Stimulated activated memory B cell treated with anti-CD40 and anti-IgM and Interleukin-4, amounts not matched to agents 10 μg/mL and 1 μg/mL and 100 μg/mL, for 72 hours (primary cell): ENCODE measurements around the gene ING3.

ENCODE experiments used
- ATAC-seq: fragments of 150-1000 bp; cut with Tn5 transposase; 2 replicates; pipeline ENCODE4 v1.10.0; 2021
- H3K27ac Mint-ChIP-seq: one replicate; pipeline ENCODE4 v1.8.0; 2022; ENCODE audit warnings: mild to moderate bottlenecking, mixed read lengths
- H3K27me3 Mint-ChIP-seq: one replicate; pipeline ENCODE4 v1.8.0; 2022; ENCODE audit warnings: mixed read lengths
- H3K36me3 Mint-ChIP-seq: one replicate; pipeline ENCODE4 v1.8.0; 2022; ENCODE audit warnings: mixed read lengths
- H3K4me1 Mint-ChIP-seq: one replicate; pipeline ENCODE4 v1.8.0; 2022; ENCODE audit warnings: mixed read lengths
- H3K4me3 Mint-ChIP-seq: one replicate; pipeline ENCODE4 v1.8.0; 2022; ENCODE audit warnings: mild to moderate bottlenecking, moderate library complexity, mixed read lengths
- H3K9me3 Mint-ChIP-seq: one replicate; pipeline ENCODE4 v1.8.0; 2022; ENCODE audit warnings: mixed read lengths

Gene ING3, protein sequence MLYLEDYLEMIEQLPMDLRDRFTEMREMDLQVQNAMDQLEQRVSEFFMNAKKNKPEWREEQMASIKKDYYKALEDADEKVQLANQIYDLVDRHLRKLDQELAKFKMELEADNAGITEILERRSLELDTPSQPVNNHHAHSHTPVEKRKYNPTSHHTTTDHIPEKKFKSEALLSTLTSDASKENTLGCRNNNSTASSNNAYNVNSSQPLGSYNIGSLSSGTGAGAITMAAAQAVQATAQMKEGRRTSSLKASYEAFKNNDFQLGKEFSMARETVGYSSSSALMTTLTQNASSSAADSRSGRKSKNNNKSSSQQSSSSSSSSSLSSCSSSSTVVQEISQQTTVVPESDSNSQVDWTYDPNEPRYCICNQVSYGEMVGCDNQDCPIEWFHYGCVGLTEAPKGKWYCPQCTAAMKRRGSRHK

DNA sequence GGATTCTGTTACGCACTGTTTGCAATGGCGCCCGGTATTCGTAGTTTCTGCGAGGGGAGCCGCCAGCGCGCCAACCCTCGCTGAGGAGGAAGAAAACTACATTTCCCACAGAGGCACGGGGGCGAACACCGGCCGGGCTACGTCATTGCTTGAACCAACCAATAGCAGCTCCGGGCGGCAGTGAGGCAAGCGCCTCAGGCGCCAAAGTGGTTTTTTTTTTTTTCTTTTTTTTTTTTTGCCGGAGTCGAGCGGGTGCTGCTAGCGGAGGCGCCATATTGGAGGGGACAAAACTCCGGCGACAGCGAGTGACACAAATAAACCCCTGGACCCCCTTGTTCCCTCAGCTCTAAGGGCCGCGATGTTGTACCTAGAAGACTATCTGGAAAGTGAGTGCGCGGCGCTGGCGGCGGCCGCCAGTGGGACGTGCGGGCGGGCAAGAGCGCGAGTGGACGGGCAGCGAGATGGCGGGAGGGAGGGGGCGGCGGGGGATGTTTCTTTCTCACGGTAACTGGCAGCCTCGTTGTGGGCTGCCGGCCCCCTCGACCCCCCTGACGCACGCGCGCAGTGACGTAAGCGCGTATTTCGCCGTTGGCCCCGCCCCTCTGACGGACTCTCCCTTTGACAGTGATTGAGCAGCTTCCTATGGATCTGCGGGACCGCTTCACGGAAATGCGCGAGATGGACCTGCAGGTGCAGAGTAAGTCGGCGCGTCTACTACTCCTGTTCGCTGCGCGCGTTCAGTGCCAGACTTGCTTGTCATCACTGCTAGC, at the start of gene ING3:
Gene ING3, plus strand, starts transcription at position 239 of the 770 bp plus-strand sequence. Its CDS starts 120 bp downstream, at position 359.
- Mint-ChIP-seq H3K36me3 (peaks cover 5% of the 10 kb centered on the region), H3K4me3 (peak within 1 kb of the TSS; percentile 88), H3K27me3 (no peaks in the 10 kb centered on the region), H3K4me1 (peaks cover 25% of the 10 kb centered on the region), H3K27ac (peak within 1 kb of the TSS; percentile 98), H3K9me3 (no peaks in the 10 kb centered on the region)
- ATAC-seq: peak; percentile 99

DNA sequence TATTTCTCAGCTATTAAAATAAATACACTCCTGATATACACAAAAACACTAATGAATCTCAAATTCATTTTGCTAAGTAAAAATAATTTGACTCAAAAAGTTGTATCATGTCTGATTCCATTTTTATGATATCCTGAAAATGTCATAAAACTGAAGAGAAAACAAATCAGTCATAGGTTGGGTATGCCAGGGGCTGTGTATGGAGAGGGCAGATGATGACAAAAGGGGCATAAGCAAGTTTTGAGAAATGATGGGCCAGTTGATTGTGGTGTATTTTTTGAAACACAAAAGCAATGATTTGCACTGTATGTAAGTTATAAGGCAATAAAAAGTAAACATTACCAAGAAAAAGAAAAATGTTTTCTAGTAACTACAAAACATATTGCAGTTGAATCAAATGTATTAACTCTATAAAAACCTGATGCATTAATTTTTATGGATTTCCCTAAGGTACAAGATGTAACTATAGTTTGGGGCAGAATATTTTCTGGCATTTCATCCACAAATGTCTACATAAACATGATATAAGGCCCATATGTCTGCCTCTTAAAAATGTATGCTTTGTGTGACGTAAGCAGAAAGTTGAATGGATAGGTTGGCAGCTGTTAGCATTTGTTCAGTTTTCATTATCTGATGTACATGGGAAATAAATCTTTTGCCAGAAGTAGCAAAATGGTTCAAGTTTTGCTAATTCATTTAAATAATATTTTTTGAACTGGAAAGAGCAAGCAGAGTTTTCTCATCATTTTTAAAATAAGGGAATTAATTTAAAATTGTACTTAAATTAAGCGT, 35.1 kb upstream of the ING3 start:
- no peaks in the 10 kb centered on the region for H3K36me3 Mint-ChIP-seq
- no peak for ATAC-seq
- H3K4me3 Mint-ChIP-seq: no peak overlapping the region
- H3K9me3 Mint-ChIP-seq: no peaks in the 10 kb centered on the region
- peaks cover 12% of the 10 kb centered on the region for H3K27me3 Mint-ChIP-seq
- H3K27ac Mint-ChIP-seq: no peak overlapping the region
- no peaks in the 10 kb centered on the region for H3K4me1 Mint-ChIP-seq

DNA sequence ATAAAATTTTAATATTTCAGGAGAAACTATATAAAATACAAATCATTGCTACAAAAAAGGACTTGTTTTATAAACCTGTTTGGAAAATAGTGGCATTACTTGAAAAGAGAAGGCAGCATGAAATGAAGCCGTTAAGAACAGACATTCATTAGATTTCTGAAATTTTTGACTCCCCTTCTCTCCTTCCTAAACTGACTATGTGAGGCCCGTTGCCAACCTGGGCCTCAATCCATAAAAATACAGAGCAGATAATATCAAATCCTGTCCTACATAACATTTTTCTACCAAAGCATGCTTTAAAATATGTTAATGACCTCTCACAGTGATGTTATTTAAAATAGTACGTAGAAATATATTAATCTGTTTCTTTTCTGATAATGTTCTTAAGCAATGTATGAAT, 34.5 kb upstream of the ING3 start:
- H3K4me1 Mint-ChIP-seq: no peaks in the 10 kb centered on the region
- no peak overlapping the region for H3K27ac Mint-ChIP-seq

DNA sequence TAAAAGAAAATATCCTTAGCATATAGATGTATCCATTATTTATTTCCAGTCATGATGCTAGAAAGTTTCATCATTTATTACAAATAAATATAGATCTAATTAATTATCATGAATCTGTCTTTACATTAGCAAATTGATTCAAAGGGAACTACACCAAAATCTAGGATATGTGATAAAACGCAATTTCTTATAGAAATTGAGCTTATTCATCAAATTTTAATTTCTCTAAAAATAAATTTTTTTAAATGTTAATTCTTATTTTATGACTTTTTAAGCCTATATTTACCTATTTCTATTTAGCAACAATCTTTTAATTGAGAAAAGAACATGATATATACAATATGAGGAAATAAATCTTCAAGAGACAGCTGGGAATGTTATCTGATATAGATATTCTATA, 34.0 kb upstream of the ING3 start:
- Mint-ChIP-seq H3K4me3 (no peak overlapping the region), H3K9me3 (no peaks in the 10 kb centered on the region), H3K27ac (no peak overlapping the region), H3K4me1 (no peaks in the 10 kb centered on the region), H3K36me3 (no peaks in the 10 kb centered on the region), H3K27me3 (peaks cover 12% of the 10 kb centered on the region)
- no peak for ATAC-seq

More for the DNA sequence above, 34.5 kb upstream of the ING3 start:
- Mint-ChIP-seq H3K4me3 (no peak overlapping the region), H3K9me3 (no peaks in the 10 kb centered on the region), H3K36me3 (no peaks in the 10 kb centered on the region), H3K27me3 (peaks cover 12% of the 10 kb centered on the region)
- no peak for ATAC-seq

DNA sequence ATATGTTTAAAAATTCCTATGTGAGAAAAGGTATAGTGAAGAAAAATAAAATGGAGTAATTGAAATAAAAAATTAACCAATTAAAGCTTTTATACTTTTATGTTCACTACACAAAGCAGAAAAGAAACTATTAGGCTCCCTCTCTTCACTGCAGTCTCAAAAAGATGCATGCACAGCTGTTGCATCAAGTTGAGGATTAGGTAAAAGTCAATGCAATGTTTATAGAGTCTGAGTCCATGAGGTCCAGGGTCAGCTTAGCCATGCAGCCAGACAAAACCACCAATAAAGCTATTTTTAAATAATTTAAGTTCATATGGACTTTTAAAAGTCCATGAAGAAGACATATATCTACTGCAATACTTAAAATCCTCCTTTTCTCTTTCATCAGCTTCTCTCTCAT, 31.1 kb upstream of the ING3 start:
- Mint-ChIP-seq H3K9me3 (no peaks in the 10 kb centered on the region), H3K27ac (no peak overlapping the region), H3K4me3 (no peak overlapping the region), H3K27me3 (peaks cover 9% of the 10 kb centered on the region), H3K36me3 (no peaks in the 10 kb centered on the region), H3K4me1 (no peaks in the 10 kb centered on the region)
- ATAC-seq: no peak

DNA sequence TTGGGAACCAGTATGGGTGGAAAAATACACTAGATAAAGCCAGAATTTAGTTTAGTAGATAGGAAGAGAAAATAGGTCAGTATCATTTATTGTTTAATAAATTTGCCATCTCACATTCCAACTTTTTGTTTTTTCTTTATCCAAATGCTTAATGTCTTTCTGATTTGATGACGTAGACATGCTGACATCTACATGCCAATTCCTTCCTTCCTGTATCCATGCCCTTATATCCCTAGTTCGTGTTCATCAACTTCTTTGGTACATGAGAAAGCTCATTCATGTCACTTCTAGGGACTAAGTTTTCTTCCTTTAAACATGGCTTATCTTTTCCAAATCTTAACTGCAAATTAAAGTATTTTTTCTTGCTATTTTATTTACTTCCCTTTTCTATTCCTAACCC, 30.5 kb upstream of the ING3 start:
- H3K4me1 Mint-ChIP-seq: no peaks in the 10 kb centered on the region
- H3K27ac Mint-ChIP-seq: no peak overlapping the region

DNA sequence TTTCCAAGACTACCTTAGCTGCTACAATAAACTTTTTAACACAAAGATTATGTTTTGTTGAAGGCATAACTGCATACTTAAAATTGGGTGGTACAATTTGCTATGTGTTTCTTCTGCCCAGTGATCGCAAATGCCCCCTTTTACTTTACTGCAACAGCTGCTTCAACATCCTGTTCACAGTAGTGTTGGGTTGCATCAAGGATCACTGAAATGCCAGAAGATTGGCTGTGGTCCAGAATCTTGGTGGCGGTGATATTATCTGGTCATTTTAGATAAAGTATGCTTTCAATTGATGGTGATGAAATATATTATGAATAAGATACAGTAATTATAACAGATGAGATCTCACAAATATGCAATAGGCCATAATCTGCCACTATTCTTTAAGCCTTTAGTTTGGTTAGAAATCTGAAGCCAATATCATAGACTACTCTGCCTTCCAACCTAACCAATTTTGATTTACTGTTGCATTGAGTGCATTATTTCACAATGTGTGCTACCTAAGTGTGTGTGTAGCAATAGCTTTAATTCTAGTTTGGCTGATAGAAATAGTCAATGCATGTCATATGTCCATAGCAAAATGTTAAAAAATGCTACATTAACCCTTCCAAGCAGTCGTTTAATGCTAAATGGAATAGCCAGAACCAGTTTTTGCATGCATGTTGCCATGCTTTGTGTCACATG, 29.8 kb upstream of the ING3 start:
- H3K27ac Mint-ChIP-seq: no peak overlapping the region
- no peaks in the 10 kb centered on the region for H3K4me1 Mint-ChIP-seq
- ATAC-seq: no peak
- no peak overlapping the region for H3K4me3 Mint-ChIP-seq
- peaks cover 19% of the 10 kb centered on the region for H3K27me3 Mint-ChIP-seq
- no peaks in the 10 kb centered on the region for H3K9me3 Mint-ChIP-seq
- no peaks in the 10 kb centered on the region for H3K36me3 Mint-ChIP-seq

More for the DNA sequence above, 30.5 kb upstream of the ING3 start:
- no peaks in the 10 kb centered on the region for H3K36me3 Mint-ChIP-seq
- peaks cover 15% of the 10 kb centered on the region for H3K27me3 Mint-ChIP-seq
- no peak overlapping the region for H3K4me3 Mint-ChIP-seq
- ATAC-seq: no peak
- H3K9me3 Mint-ChIP-seq: no peaks in the 10 kb centered on the region

DNA sequence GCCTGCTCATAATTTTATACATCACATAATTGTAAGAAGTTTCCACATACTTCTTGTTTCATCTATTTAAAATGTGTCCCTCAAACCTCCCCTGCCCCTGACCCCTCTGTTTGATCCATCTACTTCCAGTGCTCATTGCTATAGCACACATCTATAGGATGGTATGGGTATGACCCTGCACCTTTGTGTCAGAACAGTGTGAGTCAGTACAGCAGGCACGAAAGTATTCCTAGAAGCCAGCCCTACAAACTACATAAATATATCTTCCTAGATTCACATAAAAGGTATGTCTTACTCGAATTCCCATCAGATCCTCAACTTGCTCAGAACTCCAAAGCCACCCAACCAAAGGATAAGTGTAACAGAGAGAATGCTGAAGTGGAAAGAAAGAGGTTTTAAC, 25.7 kb upstream of the ING3 start:
- Mint-ChIP-seq H3K27ac (no peak overlapping the region), H3K36me3 (no peaks in the 10 kb centered on the region), H3K4me1 (peaks cover 14% of the 10 kb centered on the region), H3K27me3 (peaks cover 19% of the 10 kb centered on the region), H3K9me3 (no peaks in the 10 kb centered on the region), H3K4me3 (no peak overlapping the region)
- no peak for ATAC-seq

DNA sequence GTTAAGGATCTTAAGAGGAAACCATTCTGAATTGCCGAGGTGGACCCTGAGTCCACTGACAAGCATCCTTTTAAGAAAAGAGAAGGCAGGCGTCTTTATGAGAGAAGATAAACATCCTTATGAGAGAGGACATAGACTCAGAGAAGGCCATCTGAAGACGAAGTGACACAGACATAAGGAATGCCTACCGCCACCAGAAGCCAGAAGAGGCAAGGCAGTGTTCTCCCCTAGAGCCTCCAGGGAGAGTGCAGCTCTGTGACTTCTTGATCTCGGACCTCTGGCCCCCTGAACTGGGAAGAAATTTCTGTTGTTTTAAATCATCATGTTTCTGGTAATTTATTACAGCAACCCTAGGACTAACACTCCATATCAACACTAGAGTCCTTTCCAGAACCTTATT, 25.2 kb upstream of the ING3 start:
- ATAC-seq: no peak
- H3K27ac Mint-ChIP-seq: no peak overlapping the region
- H3K9me3 Mint-ChIP-seq: no peaks in the 10 kb centered on the region
- H3K4me1 Mint-ChIP-seq: peaks cover 14% of the 10 kb centered on the region
- no peak overlapping the region for H3K4me3 Mint-ChIP-seq
- no peaks in the 10 kb centered on the region for H3K36me3 Mint-ChIP-seq
- peaks cover 19% of the 10 kb centered on the region for H3K27me3 Mint-ChIP-seq

DNA sequence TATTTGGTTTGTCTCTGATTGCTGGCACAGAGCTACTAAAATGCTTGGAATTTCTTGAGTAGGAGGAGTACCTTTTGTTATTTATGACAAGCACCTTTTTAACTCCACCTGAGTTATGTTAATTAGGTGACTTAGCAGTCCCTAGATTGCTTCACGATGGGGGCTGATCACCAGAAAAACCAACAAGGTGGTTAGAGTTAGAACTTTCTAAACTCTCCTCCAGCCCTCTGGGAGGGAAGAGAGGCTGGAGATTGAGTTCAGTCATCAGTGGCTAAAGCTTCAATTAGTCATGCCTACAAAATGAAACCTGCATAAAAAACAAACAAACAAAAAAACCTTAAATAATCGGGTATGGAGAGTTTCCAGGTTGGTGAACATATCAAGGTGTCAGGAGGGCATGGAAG, 23.6 kb upstream of the ING3 start:
- Mint-ChIP-seq H3K36me3 (no peaks in the 10 kb centered on the region), H3K9me3 (no peaks in the 10 kb centered on the region), H3K4me3 (no peak overlapping the region), H3K4me1 (peaks cover 14% of the 10 kb centered on the region), H3K27ac (no peak overlapping the region), H3K27me3 (peaks cover 28% of the 10 kb centered on the region)
- ATAC-seq: no peak

DNA sequence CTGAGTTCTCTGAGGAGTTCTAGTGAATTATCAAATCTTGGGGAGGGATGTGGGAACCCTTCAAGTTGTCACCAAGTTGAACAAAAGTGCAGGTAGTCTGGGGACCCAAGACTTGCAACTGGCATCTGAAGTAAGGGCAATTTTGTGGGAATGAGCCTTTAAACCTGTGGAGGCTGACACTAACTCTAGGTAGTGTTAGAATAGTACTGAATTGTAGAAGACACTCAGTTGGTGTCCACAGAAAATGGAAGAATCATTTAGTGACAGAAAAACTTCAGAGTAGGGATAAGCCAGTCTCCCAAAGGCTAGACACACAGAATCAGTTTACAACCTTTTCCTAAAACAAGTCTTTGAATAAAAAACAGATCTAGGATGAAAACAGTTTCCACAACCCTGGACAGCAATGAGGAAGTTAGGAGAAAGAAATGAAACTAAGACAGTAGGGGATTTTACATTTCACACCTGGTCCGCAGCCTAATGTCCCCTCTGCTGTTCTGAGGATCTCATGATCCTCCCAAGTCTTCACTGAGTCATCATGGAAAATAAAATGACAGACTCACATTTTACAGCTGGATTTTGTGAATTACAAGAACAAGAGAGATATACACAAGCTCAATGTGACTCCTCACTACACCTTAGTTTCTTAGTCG, 23.0 kb upstream of the ING3 start:
- Mint-ChIP-seq H3K27ac (no peak overlapping the region), H3K27me3 (peaks cover 30% of the 10 kb centered on the region), H3K9me3 (no peaks in the 10 kb centered on the region), H3K4me3 (no peak overlapping the region), H3K4me1 (peaks cover 14% of the 10 kb centered on the region), H3K36me3 (no peaks in the 10 kb centered on the region)
- ATAC-seq: peak; percentile 68

DNA sequence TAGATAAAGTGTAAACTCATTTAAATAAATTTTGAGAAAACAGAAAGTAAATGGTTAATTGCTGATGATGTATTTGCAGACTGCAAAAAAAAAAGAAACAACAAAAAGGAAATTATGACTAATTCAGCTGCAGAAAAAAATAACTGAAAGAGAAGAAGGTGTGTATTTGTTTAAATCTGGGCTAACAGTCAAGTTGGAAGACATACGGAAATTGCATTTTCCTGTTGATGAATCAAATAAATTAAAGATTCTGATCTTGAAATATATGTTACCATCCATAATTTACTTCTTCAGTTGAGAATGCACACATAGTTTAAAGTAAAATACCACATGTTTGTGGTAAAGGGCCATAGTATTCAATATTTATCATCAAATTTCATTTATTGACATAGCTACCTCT, 19.3 kb upstream of the ING3 start:
- H3K4me1 Mint-ChIP-seq: peaks cover 14% of the 10 kb centered on the region
- H3K4me3 Mint-ChIP-seq: no peak overlapping the region
- H3K9me3 Mint-ChIP-seq: no peaks in the 10 kb centered on the region
- H3K27me3 Mint-ChIP-seq: peaks cover 11% of the 10 kb centered on the region
- no peak for ATAC-seq
- H3K36me3 Mint-ChIP-seq: no peaks in the 10 kb centered on the region
- H3K27ac Mint-ChIP-seq: no peak overlapping the region

DNA sequence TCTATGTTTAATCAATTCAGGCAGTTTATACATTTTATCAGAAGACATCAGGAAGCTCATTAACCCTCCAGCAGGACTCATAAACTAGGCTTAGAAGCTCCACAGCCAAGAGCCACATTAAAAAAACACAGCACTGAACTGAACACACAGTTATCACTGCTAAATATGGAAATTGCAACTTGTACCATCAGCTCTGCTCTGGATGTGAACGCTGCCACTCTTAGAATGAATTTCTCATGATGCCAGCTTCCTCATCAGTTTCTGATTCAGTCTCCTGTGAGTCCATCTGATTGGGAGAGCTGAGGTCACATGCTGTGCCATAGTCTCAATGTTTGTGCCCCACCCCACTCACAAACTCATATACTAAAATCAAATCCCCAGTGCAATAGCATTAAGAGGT, 17.1 kb upstream of the ING3 start:
- H3K36me3 Mint-ChIP-seq: no peaks in the 10 kb centered on the region
- H3K9me3 Mint-ChIP-seq: no peaks in the 10 kb centered on the region
- no peak for ATAC-seq
- peaks cover 11% of the 10 kb centered on the region for H3K27me3 Mint-ChIP-seq
- no peak overlapping the region for H3K27ac Mint-ChIP-seq
- no peaks in the 10 kb centered on the region for H3K4me1 Mint-ChIP-seq
- no peak overlapping the region for H3K4me3 Mint-ChIP-seq

DNA sequence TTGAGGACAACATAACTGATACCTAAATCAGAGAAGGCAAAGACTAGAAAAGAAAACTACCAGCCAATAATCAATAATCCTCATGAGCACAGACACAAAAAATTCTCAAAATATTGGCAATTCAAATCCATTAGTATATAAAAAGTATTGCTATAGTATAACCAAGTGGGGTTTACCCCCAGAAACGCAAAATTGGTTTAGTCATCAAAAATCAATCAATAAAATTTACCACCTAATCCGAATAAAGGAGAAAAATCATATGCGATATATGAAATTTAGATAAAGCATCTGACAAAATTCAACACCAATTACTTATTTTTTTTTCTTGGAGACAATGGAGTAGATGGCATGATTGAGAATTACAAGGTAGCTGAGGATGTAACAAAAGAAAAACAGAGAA, 11.2 kb upstream of the ING3 start:
- H3K4me1 Mint-ChIP-seq: no peaks in the 10 kb centered on the region
- no peaks in the 10 kb centered on the region for H3K27me3 Mint-ChIP-seq
- no peaks in the 10 kb centered on the region for H3K9me3 Mint-ChIP-seq
- H3K4me3 Mint-ChIP-seq: no peak overlapping the region
- H3K27ac Mint-ChIP-seq: no peak overlapping the region
- H3K36me3 Mint-ChIP-seq: no peaks in the 10 kb centered on the region
- no peak for ATAC-seq
